NCI-H82 treated with DMSO at 0.1 percent for 48 hours (cell line): ENCODE results near the gene PTGER2.

Source experiments
- DNase-seq: peaks from one replicate; lab custom pipeline; 2025; ENCODE audit not compliant: unreplicated experiment; lab: John Stamatoyannopoulos, UW

PTGER2 gene

DNA sequence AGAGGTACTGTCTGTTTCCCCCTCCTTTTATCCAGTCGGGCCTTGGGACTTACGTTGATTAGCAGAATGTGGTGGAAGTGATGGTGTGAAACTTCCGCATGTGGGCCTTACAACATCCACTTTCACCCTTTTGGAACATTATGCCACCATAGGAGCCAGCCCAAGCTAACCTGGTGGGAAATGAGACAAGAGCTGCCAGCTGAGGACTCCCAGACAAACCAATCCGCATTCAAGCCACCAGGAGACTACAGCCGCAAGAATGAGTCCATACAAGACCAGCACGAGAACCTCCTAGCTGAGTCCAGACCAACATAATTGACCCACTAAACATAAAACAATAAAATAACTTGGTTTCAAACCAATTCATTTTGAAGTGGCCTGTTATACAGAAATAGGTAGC lies 9.1 kb upstream of the PTGER2 start:
- DNase-seq, result no peak

DNA sequence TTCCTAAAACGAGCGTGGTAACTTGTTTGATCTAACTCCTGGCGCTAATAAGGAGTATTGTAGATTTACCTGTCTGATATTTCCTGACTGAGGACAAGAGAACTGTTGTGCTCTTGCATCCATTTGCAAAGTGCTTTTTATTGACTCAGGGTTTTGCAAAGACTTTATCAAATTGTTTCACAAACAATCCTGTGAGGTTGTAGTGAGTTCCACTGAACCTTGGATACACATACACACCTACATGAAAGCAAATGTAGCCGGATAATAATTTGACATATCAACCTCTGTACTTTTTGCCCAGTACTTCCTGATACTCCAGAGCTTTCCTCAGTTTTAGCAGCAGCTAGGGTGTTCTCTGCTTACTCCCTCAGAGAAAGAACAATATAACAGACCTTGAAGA lies 6.7 kb upstream of the PTGER2 start:
- DNase-seq, result no peak

DNA sequence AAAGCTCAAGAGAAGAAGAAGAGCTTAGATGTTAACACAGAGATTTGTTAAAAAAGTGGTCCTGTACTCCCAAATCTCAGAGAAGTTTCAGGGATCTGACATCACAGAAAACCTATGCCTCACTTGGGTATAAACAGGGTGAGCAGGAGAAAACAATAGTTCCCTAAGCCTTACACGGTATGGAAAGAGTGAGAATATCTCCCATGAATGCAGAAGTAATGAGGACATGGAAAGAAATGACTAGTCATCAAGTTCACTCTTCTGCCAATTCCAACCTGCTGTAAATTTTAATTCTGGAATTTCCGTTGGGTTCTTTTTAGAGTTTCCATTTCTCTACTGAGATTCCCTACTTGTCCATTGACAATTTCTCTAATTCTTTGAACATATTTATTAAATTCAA lies 6.2 kb upstream of the PTGER2 start:
- DNase-seq, result no peak

DNA sequence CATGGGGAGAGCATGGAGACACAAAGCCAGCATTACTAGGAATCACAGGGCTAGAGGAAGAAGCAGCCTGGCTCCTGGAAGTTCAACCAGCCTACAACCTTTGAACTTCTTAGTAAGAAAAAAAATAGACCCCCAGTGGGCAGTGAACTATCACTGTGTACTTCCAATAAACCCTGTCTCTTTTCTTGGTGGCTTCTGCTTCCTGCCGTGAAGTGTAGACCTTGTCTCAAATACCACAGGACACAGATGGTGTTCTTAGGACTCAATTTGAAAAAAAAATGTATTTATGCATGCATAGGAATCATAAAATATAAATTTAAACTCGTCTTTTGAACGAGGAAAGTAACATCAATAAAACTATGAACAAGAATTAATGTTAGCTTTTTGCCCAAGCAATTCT lies 3.6 kb upstream of the PTGER2 start:
- DNase-seq, result no peak

DNA sequence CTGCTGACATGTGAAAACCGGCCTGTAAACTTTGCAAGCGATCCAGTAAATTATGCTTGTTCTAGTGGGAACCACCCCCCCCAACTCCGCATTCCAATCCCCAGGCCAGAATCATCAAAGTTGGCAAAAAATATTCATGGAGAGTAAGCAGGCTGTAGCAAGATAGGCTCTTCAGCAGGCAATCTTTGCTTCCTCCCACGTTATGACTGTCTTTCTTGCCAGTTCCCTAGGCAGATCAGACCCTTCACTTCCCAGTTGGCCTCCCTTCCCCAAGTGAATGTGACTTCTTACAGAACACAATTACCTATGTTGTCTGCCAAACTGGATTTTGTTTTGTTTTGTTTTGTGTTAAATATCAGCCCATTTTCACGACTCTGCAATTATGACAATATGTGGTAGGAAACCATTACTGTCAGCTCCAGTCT lies 1.2 kb upstream of the PTGER2 start:
- no peak for DNase-seq

DNA sequence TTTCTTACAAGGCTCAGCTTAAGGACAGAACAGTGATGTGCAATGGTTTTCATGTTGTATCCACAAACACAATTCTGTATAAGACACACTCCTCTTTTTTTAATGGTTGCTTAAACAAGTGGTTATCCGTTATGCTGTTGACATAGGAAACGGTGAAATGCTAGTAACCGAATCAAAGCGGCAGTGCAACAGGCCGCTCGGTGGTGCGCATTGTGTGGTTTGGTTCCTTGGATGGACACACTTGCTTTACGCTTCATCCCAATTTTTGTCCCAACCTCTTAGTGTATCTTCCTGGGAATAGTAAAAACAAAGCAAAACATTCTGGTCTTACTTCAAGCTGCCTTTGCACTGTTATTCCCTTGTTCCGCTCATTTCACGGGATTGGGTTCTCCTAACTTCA lies 650 bp upstream of the PTGER2 start:
- no peak for DNase-seq

DNA sequence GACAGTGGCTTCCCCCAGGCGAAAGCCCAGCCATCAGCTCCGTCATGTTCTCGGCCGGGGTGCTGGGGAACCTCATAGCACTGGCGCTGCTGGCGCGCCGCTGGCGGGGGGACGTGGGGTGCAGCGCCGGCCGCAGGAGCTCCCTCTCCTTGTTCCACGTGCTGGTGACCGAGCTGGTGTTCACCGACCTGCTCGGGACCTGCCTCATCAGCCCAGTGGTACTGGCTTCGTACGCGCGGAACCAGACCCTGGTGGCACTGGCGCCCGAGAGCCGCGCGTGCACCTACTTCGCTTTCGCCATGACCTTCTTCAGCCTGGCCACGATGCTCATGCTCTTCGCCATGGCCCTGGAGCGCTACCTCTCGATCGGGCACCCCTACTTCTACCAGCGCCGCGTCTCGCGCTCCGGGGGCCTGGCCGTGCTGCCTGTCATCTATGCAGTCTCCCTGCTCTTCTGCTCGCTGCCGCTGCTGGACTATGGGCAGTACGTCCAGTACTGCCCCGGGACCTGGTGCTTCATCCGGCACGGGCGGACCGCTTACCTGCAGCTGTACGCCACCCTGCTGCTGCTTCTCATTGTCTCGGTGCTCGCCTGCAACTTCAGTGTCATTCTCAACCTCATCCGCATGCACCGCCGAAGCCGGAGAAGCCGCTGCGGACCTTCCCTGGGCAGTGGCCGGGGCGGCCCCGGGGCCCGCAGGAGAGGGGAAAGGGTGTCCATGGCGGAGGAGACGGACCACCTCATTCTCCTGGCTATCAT lies 663 bp downstream of the PTGER2 start:
- no peak for DNase-seq

DNA sequence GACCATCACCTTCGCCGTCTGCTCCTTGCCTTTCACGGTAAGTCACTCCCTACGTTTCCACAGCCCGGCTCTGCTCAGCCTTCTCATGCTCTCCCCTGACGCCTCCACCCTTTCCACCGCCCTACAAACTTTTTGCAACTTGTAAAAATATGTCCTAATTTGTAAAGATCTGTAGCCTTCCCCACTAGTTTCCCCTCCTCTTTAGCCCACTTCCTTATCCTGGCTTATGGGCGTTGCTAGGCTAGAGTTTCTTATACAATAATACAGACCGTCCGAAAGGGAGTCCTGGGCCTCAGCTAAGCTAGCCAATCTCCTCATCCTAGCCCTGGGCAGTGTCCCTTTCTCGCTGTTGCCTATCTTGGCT lies 1.2 kb downstream of the PTGER2 start:
- no peak for DNase-seq

DNA sequence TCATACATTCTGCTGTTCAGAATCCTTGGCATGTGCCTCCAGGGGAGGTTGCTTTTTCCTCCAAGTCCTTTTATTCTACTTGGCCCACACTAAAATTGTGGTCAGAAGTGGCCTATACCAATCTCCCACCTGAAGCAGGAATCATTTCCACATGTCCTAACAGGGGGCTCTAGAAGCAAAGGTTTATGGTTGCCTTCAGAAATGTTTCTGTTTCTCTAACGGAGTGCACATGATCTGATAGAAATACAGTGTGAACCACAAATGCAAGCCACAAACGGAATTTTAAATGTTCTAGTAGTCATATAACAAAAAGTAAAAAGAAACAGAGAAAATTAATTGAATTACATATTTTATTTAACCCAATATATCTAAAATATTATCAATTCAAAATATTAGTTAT lies 4.0 kb downstream of the PTGER2 start:
- no peak for DNase-seq

DNA sequence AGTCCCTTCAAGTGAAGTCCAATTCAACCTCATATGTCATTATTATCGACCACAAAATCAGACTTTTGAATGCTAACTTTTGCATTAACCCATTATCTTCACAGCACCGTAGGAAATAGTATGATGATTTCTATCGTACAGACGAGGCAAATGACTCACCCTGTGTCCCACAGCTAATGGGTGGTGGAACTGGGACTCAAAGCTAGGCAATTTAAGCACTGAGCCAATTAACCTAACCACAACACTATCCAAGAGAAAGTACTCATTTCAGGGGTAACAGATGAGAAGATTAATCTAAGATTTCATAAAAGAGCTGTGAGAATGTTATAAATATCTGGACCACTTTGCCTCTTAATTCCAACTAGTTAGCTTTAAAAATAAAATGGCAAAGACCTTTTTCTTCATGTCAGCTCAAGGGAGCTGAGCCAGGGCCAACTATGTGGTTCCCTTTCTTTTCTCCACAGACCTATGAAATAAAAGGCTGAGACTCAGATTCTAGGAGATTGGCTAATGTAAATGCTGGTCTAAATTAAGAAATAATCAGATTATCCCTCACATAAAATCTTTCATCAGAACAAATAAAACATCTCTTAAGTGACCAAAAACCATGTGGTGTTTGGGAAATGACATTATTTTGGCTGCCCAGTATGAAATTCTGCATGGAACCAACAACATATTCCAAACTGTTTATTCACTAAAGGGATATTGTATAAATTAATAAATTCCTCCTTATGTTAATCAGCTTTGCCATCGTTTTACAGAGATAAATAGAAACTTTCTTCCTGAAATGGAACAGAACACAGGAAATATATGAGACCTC lies 4.9 kb downstream of the PTGER2 start:
- no peak for DNase-seq

DNA sequence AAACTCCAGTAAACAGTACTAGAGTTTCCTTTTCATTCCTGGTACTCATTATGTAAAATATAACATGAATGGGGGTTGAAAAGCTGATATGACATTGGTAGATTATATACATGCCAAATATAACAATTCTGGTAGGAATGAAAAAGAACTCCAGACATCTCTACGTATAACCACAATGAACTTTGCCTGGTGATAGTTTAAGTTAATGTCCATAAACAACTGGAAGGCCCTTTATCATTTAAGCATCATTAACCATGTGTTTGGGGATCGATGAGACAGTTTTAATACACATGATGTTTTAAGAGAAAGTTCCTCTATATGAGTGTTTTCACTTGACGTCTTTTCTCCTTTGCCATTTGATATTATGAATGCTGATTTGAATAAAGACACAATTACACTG lies 5.8 kb downstream of the PTGER2 start:
- no peak for DNase-seq

DNA sequence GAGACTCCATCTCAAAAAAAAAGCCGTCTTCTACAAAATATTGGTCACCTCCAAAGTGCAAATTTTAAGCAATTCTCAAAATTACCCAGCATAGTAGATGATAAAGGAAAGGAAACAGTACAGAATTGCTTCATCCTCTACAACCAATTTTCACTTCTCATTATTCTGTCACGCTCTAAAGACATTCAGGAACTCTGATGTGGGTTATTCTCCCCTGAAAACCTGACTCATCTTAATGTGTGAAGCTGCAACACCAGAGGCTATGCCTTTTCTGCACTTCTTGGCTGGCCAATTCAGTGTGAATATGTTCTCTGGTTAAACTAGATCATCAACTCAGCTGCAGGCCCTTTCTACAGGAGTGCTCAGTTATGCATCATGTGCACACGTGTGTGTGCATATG lies 11.0 kb downstream of the PTGER2 start:
- no peak for DNase-seq

DNA sequence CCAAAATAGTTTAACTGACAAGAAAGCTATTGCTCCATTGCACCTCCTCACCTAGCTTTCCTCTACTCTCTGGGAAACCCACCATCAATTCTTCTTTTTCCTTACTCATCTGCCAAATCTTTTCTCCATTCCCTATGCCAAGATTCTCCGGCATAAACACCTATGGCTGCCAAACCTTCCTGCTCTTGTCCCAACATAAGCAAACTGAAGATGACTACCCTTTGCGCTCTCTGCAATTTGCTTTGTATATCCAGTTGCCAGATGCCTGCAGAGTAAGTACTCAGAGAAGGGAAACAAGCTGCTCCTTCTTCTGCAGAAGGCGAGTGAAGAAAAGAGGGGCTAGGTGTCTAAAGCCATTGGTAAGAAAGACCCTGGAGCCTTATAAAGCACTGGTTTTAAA lies 11.5 kb downstream of the PTGER2 start:
- no peak for DNase-seq

DNA sequence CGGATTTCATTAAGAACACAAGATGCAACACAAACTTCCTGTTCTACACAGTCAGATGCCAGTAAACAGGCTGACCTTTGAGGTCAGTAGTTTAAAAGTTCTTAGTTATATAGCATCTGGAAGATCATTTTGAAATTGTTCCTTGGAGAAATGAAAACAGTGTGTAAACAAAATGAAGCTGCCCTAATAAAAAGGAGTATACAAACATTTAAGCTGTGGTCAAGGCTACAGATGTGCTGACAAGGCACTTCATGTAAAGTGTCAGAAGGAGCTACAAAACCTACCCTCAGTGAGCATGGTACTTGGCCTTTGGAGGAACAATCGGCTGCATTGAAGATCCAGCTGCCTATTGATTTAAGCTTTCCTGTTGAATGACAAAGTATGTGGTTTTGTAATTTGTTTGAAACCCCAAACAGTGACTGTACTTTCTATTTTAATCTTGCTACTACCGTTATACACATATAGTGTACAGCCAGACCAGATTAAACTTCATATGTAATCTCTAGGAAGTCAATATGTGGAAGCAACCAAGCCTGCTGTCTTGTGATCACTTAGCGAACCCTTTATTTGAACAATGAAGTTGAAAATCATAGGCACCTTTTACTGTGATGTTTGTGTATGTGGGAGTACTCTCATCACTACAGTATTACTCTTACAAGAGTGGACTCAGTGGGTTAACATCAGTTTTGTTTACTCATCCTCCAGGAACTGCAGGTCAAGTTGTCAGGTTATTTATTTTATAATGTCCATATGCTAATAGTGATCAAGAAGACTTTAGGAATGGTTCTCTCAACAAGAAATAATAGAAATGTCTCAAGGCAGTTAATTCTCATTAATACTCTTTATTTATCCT lies 13.5 kb downstream of the PTGER2 start:
- no peak for DNase-seq

DNA sequence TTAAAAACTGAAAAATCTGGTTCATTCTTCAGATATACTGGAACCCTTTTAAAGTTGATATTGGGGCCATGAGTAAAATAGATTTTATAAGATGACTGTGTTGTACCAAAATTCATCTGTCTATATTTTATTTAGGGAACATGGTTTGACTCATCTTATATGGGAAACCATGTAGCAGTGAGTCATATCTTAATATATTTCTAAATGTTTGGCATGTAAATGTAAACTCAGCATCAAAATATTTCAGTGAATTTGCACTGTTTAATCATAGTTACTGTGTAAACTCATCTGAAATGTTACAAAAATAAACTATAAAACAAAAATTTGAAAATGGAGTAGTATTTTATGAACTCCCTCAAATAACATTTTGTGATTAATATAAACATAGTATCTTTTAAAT lies 14.2 kb downstream of the PTGER2 start:
- DNase-seq, result no peak

DNA sequence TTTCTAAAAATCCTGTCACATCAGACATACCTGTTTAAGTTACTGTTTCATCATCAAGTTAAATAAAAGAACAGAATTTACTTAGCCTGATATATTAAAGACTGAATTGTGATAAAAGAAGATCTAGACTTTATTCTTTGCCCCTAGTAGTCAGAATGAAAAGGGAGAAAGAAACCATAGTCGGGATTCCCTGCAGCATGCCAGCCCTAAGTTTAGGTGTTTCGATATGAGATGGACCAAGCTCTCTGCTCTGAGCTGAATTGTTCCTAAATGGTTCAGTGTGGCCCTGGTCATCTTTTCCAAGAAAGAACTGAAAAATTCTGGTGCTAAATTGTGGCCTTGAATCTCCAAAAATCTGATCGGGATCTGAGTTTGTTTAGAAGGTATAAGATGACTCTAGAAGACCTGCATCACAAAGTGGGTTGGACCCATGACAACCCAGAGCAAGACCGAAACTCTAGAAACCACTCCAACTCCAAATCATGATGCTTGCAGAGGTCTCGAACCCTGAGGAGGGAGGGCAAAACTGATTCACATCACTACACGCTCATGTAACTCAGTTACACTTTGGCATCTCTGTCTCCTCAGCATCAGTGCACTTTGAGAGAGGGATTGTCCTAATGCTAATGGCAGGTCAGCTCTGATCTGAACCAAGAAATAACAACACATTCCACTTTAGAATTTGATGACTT lies 15.7 kb downstream of the PTGER2 start:
- DNase-seq, result no peak

DNA sequence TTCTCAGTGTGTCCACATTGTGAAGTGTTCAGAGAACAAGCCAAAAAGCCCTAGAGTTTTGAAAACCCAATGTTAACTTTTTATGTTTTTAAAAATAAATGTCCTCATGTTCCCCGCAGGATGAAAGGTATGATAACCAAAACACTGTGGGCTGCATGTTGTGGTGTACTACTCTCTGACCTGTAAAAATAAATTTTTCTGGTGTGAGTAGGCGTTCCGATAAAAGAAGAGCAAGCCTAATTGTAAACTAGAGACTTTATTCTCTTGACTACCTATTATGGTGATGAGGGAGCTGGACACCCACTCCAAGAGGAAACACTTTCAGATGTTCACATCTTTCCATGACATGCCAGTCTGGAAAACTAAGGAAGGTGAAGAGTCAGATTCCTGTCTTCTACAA lies 18.2 kb downstream of the PTGER2 start:
- DNase-seq, result no peak

DNA sequence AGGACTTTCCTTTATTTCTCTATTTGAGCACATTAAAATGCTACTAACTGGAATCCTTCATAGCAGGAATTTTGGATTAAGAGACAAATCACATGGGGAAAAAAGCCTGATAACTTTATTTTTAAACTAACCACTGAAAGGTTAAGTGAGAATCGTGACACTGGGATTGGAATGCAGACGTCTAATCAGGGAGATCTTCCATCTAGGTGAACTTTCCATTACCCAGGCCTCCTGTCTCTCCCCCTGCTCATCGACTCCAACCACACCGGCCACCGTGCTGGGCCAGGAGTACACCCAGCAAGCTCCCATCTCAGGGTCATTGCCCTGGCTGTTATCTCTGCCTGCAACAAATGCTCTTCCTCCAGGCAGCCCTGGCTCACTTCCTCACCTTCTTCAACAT lies 19.0 kb downstream of the PTGER2 start:
- no peak for DNase-seq

DNA sequence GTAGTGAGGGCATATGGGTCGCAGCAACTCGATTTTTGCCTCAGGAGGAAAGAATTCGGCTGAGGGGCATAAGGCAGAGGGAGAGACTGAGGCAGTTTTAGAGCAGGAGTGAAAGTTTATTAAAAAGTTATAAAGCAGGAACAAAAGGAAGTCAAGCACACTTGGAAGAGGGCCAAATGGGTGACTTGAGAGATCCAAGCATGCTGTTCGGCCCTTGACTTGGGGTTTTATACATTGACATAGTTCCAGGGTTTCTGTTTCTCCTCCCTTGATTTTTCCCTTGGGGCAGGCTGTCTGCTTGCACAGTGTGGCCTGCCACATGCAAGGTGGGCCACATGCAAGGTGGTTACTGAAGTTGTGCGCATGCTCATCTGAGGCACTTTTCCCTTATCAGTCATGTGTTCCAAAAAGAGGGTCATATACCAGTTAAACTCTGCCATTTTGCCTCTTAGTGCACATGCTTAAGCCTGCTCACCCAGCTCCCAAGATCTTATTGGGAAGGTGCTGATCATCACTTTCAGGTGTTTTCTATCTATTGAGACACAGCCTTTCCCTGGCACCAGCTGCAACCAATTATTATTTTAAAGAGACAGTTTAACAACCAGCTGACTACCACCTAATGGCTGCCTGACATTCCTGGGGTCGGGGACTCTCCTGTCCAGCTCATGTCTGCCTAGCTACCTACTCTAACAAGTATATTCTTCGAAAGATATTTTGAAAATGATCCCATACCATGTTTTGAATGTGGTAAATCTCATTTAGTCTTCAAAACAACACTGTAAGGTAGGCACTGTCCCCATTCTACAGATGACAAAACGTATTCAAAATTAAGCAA lies 19.9 kb downstream of the PTGER2 start:
- no peak for DNase-seq

DNA sequence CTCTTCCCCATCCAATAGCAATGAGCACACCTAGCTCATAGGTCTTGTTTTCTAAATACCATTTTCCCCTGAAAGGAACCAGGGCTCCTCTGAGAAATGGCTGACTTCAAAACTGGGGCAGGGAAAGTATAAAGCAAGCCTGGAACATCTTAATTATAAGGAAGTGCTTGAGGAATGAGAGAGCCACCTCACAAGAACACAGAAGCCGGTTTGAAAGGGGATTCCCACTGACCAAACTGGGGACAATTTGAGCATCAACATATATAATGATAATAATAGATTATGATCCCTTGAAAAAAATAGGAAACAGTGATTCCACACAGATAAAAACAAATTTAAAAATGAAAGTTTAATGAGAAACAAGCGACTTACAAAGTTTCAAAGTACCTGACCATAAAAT lies 22.1 kb downstream of the PTGER2 start:
- DNase-seq, result no peak
